Measurements from ENCODE around the gene MANEAL. TPM values are rescaled to one million over a fixed set of nuclear protein-coding genes. Genes with fewer than 3 reads are reported as not detected.

The MANEAL gene, protein sequence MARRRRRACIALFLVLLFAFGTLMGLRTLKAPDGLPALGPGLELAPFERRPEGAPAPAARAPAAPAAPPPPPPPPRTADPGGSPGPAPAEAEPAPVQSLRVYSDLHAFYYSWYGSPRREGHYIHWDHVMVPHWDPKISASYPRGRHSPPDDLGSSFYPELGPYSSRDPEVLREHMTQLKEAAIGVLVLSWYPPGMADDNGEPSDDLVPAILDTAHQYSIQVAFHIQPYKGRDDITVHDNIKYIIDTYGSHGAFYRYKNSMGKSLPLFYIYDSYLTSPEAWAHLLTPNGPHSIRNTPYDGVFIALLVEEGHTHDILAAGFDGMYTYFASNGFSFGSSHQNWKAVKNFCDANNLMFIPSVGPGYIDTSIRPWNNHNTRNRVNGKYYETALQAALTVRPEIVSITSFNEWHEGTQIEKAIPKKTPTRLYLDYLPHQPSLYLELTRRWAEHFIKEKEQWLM
- 15.3 TPM for total RNA-seq

DNA sequence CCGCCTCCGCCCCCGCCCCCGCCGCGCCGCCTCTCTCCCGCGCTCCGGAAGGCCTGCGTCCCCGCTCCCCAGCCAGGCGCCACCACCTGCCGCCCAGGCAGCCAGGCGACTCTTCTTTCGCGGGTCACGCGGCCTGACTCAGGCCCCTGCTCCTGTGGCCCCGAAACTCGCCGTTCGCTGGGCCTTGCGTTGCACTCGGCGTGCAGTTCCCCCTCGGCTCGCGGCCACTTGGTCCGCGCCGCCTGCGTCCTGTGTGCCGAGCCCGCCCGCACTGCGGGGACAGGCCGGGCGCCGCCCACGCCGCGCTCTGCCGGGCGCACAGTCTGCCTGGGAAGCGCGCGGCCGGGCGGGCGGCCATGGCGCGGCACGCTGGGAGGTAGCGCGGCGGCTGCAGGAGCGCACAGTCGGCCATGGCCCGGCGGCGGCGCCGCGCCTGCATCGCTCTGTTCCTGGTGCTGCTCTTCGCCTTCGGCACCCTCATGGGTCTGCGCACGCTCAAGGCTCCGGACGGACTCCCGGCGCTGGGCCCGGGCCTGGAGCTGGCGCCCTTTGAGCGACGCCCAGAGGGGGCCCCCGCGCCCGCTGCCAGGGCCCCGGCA, at the start of gene MANEAL:
Gene MANEAL (plus strand): TSS at position 75 of the 599 bp plus-strand sequence. CDS start 336 bp downstream, at position 411.

DNA sequence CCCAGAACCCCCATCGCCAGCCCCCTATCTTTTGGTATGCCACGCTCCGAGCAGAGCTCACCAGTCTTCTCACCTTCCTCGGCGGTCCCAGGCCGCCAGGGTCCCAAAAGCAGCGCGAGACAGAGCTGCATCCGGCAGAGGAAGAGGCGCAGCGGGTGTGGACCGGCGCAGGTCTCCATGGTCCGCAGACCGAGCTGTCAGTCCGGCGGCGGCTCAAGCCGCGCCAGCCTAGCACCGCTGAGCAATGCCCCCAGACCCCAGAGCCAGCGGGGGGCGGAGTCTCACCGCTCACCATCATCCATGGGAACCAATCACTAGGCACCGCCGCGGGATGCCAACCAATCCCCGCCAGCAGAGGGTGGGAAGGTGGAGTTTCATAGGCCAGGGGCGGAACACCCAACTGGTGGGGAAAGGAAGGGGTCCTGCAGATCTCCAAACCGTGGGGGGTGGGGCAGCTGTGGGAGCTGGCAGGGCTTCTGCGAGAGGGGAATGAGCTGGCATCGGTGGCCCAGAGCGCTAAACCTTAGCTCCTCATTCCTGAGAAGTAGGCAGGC, 28.7 kb upstream of the MANEAL start, which contains the start of gene EPHA10:
Gene EPHA10 (minus strand): TSS at position 233 of the 554 bp plus-strand sequence. CDS start 54 bp downstream, at position 179.

DNA sequence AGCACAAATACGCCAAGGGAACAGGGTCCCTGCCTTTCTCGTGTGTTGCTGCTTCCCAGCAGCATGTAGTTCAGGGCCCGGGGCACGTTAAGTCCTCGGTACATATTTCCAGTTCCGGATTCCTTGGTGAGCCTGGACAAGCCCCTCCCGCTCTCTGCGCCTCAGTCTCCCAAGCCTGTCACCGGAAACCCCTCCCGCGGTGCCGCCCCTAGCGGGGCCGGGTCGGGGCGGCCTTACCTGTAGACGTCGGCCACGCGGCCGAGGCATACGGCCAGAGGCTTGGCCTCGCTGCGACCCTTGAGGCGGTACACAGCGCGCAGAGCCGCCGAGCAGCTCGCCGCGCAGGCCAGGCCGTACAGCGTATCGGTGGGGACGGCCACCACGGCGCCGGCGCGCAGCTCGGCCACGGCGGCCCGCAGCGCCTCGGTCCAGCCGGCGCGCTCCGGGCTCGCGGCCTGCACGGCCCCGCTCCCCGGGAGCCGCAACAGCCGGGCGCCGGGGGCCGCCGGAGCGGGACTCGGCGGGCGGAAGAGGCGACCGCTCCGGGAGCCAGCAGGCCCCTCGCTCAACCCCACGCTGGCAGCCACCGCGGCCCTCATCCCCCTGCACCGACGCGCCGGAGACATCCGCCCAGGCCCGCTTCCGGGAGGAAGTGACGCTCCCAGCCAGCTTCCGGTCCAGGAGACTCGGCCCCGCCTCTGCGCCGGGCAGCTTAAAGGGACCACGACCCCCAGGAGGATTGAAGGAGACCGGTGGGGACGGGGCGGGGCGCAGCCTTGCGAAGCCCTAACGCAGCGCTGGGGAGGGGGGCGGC, 14.1 kb downstream of the MANEAL start, which contains the start of the genes C1orf122 and YRDC:
Gene C1orf122 (plus strand): TSS at position 236 of the 814 bp plus-strand sequence. CDS start 615 bp downstream, outside the sequence.
Gene YRDC (minus strand): TSS at position 654 of the 814 bp plus-strand sequence. CDS start 28 bp downstream, at position 626.

Other genes with a start within 250 kb of the MANEAL start
- 22.0 TPM for gene SNIP1, start 239.6 kb upstream of the MANEAL start, total RNA-seq
- gene DNALI1, start 236.9 kb upstream of the MANEAL start, total RNA-seq = 10.0 TPM
- 52.0 TPM for gene GNL2, start 197.9 kb upstream of the MANEAL start, total RNA-seq
- gene RSPO1, start 159.0 kb upstream of the MANEAL start, total RNA-seq = 6.0 TPM
- gene CDCA8, start 101.3 kb upstream of the MANEAL start, total RNA-seq = 3.6 TPM
- 9.4 TPM for gene EPHA10, start 28.7 kb upstream of the MANEAL start, total RNA-seq
- gene C1orf122, start 13.9 kb downstream of the MANEAL start, total RNA-seq = 36.7 TPM
- gene YRDC, start 14.4 kb downstream of the MANEAL start, total RNA-seq = 9.7 TPM
- 5.7 TPM for gene MTF1, start 65.7 kb downstream of the MANEAL start, total RNA-seq
- 35.3 TPM for gene INPP5B, start 153.2 kb downstream of the MANEAL start, total RNA-seq
- gene SF3A3, start 196.2 kb downstream of the MANEAL start, total RNA-seq = 81.7 TPM
- gene FHL3, start 211.7 kb downstream of the MANEAL start, total RNA-seq = 14.0 TPM
- gene UTP11, start 218.9 kb downstream of the MANEAL start, total RNA-seq = 59.4 TPM

Measured in camera-type eye (tissue), 1 donor.